NCI-H510A (cell line): ENCODE results near the gene ABCF1.

Source experiments
- DNase-seq: peaks from one replicate; lab custom pipeline; 2025; lab: John Stamatoyannopoulos, UW

Gene ABCF1

DNA sequence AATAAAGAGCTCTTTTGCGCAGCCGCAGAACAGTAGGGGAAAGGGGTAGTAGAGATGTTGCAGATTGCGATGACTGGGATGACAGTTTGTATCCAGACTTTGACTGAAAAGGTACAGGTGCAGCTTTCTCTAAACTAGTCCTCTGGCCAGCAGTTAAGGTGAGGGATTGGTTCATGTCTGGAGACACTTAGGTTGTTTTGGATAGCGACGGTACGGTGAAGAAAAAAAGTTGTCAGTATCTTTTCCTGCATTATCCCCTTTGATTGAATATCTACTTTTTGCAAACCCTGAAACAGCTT lies 13.6 kb upstream of the ABCF1 start:
- no peak for DNase-seq

DNA sequence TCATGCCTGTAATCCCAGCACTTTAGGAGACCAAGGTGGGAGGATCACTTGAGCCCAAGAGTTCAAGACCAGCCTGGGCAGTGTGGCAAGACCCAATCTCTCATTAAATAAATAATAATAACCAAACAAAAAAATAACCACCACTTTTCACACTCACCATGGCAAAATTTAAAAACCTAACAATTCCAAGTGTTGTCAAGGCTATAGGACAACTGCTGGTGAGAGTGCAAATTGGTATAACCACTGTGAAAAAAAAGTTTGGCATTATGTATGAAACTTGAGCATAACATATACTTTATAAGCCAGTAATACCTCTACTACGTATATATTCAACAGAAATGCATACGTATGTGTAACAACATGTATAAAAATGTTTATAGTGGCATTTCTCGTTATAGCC lies 10.3 kb upstream of the ABCF1 start:
- no peak for DNase-seq

- DNase-seq, result no peak
Measured at GRCh38 chr6:30562470-30563425, 8.5 kb upstream of the ABCF1 start.

GRCh38 chr6:30564114-30564513 lies 7.1 kb upstream of the ABCF1 start:
- no peak for DNase-seq

GRCh38 chr6:30565772-30566171 lies 5.5 kb upstream of the ABCF1 start:
- DNase-seq, result no peak

DNA sequence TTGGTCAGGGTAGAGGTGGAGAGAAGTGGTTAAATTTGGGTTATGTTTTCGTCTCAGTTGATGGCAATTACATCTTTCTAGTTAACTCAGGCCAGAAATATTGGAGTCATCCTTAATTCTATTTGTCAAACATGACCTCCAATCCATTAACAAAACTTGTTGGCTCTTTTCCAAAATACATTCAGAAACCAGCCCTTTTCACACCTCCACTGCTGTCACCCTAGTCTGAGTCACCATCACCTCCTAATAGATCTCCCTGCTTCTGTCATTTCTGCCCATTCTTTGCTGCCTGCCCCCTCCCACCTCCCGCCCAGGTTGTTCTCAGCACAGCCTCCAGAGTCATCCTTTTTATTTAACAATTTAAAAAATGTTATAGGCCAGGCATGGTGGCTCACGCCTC lies 3.0 kb upstream of the ABCF1 start:
- no peak for DNase-seq

- DNase-seq, result no peak
Measured at GRCh38 chr6:30570263-30570662, 979 bp upstream of the ABCF1 start.

DNA sequence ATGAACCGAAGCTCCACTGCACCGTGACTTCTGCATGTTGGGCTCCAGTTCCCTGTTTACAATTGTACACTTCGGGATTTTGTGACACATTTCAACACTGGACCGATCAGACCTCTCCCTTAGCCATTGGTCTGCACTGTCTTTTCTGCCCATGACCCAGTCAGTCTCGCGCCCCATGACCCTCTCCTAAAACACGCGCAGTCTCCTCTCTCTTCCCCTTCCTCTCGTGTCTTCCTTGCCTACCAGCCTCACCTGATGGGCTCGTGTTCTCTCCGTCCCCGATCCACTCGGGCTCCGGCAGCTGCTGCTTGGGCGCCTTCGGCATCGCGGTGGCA lies 535 bp upstream of the ABCF1 start:
- DNase-seq, result no peak

GRCh38 chr6:30571762-30572082 lies 480 bp downstream of the ABCF1 start:
- no peak for DNase-seq

DNA sequence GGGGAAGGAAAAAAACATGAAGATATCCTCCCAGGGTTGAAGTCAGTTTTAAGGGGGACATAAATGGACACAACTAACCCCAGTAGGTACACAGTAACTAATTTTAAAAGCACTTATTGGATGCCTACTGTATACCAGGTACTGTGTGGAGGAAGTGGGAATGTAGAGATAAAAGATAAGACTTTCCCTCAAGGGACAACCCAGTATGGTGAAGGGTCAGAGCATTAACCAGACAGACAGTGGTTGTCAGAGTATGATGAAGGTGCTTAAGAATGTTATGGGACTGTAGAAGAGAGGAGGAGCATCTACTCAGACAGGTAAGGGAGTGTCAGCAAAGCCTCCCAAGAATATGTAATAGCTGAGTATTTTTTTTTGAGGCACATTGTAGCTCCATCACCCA lies 906 bp downstream of the ABCF1 start:
- no peak for DNase-seq

GRCh38 chr6:30573113-30573512 lies 1.9 kb downstream of the ABCF1 start:
- DNase-seq, result no peak

DNA sequence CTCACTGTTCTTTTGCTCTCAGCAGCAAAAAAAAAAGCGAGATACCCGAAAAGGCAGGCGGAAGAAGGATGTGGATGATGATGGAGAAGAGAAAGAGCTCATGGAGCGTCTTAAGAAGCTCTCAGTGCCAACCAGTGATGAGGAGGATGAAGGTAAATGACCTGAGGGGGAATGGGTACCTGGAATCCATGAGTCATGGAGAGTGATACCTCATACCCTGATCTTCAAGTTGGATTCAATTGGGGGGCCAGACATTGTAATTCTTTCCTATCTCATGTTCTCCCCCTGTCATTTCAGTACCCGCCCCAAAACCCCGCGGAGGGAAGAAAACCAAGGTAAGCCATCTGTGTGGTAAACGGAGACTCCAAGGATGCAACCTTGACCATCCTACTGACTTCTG lies 6.8 kb downstream of the ABCF1 start:
- no peak for DNase-seq

- no peak for DNase-seq
Measured at GRCh38 chr6:30583921-30584320, 12.7 kb downstream of the ABCF1 start.

GRCh38 chr6:30589754-30590358 lies 18.6 kb downstream of the ABCF1 start:
- DNase-seq, result no peak

- DNase-seq, result no peak
Measured at GRCh38 chr6:30590509-30590908, 19.3 kb downstream of the ABCF1 start.

- DNase-seq, result no peak
Measured at GRCh38 chr6:30591008-30591407, 19.8 kb downstream of the ABCF1 start.

DNA sequence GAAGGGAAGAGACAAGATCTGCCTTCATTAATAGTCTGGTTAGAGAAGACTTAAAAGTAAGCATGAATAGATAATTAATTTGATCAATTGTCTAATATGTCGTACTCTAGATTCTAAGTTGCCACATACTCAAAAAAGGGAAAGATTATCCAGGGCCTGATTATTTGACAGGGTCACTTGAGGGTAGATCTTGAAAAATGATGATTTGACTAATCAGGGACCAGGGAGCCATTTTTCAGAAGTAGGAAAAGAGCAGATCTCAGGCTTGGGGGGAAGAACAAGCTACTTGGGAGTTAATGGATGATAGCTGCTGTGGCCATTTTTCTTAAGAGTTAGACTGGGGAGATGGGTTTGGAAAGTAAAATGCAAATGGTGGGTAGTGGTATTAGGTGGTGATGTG lies 21.0 kb downstream of the ABCF1 start:
- DNase-seq, result no peak

GRCh38 chr6:30597315-30598144 lies 26.3 kb downstream of the ABCF1 start:
- peak; percentile 27 for DNase-seq

DNA sequence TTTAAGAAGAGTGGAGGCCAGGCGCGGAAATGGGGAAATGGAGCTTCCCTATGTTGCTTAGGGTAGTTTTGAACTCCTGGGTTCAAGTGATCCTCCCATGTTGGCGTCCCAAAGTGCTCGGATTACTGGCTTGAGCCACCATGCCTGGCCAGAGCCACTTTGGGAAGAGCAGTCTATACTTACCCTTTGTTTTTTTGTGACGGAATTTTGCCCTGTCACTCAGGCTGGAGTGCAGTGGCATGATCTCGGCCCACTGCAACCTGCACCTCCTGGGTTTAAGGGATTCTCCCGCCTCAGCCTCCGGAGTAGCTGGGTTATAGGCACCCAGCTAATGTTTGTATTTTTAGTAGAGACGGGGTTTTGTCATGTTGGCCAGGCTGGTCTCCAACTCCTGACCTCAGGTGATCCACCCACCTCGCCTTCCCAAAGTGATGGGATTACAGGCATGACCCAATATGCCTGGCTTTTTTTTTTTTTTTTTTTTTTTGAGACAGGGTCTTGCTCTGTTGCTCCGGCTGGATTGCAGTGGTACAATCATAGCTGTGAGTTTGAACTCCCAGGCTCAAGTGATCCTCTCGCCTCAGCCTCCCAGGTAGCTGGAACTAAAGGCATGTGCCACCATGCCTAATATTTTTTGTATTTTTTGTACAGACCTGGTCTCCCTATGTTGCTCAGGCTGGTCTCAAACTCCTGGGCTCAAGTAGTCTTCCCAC lies 27.8 kb downstream of the ABCF1 start:
- DNase-seq, result no peak

DNA sequence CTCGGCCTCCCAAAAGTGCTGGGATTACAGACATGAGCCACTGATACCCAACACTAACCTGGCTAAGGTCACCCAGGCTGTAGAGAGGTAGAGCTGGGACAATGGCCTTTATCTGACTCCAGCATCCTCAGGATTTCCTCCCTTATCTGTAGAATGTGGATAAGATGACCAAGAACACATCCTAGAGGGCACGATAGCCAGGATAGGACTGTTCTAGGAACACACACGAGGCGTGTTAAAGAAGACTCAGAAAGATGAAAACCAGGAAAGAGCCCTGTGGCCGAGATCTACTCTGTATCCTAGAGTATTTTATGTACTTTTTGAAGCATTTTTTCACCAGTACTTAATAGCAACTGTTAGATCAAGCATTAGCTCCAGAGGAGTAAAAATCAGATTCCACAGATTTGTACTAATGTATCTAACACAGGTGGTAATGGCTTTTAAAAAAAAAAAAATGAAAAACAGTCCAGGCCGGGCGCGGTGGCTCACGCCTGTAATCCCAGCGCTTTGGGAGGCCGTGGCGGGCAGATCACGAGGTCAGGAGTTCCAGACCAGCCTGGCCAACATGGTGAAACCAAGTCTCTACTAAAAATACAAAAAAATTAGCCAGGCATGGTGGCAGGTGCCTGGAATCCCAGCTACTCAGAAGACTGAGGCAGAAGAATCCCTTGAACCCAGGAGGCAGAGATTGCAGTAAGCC lies 28.5 kb downstream of the ABCF1 start:
- no peak for DNase-seq

- DNase-seq, result no peak
Measured at GRCh38 chr6:30600451-30600961, 29.3 kb downstream of the ABCF1 start.

GRCh38 chr6:30601436-30601814 lies 30.2 kb downstream of the ABCF1 start:
- DNase-seq, result no peak
